Activated naive CD8-positive, alpha-beta T cell treated with anti-CD3 and anti-CD28 coated beads, Interleukin-2, amount 50 U/mL, for 16 hours (primary cell): Measurements from ENCODE around the gene MALL.
"Not testable (repeated sequence)": the region's sequence is repeated elsewhere in the genome, so short reads cannot be mapped to it uniquely, and the experiment has no call there.

ENCODE experiments used
- DNase-seq: peaks from one replicate; pipeline ENCODE4 v3.0.0-alpha.2; 2020; ENCODE audit warnings: low read depth, low spot score

MALL gene

DNA sequence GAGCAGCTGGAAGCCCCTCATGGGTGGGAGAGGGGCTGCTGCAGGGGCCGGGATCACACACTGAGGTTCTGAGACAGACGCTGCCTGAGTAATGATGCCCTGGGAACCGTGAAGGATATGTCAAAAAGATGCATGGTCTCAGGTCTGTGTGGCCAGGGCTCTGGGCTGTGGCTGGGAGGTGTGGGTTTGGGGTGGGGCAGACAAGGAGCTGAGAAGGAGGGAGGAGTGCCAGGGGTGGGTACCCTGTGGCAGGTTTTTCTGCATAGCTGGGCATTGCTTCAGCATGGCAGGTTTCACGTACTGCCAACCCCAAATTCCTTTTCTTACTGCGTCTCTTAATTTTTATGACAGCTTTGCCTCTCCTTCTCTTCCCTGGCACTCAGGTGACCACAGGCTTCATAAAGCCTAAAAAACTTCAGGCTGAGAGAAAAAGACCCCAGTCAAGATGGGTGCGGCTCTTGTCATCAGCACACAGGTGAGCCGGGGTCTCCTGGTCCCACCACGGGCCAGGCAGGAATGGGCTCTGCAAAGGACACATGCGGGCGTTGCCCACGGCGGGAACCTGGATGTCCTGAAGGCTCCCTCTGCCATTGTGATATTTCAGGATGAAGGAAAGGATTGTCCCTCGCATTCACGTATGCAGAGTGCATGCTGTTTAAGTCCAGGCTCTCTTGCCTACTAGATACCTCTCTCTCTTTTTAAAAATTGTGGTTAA, 18.0 kb downstream of the MALL start:
- no peak for DNase-seq

DNA sequence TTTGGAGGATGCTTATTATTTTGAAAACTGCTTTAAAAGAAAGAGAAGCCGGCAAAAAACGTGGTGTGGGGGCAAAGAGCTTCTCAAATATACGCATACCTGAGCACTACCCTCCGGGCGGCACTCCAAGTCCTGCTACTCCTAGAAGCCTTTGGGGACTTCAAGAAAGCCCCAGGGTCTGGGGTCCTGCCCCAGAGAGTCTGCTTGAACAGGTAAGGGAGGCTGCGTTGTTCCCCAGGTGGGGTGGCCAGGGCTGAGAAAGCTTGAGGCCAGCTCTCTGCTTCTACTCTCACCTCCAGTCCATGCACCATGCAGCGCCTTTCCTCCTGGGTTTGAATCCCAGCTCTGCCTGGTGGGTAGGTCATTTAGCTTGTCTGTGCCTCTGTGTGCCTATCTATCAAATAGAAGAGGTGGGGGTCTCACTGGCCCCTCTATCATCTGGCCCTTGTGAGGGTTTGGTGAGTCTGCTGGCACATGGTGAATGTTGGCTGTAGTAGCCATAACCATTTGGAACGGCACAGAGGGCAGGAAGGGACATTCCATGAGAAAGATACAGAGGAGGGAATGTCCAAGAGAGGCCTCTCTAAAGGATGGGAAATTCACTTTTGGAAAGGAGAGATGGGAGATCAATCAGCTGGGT, 19.5 kb downstream of the MALL start:
- no peak for DNase-seq

DNA sequence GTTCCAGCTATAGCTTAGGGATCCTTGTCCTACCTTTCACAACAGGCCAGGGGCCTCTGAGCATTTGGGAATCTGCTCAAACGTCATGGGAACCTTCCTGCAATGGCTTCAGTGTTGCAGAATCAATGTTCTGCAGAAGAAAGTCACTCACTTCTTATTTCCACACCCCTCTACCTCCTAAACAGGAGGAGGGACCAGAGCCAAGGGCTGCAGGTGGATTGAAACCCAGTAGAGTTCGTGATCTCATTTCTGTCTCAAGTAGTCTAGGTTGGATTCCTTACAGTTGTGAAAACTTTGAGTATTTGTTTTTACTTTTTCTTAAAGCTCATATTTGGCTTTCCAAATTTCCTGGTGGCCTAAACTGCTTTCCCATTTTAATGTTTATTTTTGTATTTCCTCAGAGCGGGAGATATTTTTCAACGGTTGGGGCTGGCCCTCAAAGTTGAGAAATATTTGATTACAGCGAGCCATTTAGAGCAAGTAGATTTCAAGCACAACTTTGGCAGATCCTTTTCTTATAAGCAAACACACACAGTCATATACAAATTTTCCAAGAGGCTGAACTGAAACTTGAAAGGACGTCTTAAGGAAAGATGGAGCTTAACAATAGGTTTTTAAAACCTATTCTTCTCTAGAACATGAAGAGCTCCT, 20.6 kb downstream of the MALL start:
- not testable (repeated sequence) for DNase-seq

DNA sequence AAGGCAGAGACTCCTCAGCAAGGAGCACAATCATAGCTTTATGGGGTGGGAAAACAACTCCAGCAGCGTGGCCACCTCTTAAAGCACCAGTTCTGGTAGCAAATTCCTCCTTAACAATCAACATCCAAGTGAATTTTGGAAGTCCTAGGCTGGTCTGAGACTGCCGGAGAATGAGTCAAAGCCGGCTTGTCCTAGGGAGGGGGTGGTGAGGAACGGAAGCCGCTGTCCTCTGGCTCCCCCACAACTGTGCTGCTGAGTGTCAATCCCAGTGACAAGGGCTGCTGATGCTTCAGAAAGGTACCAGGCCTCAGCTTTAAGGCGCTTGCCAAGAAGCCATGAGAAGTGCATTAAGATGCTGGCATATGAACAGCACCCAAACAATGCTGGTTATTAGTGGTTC, 21.7 kb downstream of the MALL start:
- DNase-seq = not testable (repeated sequence)

DNA sequence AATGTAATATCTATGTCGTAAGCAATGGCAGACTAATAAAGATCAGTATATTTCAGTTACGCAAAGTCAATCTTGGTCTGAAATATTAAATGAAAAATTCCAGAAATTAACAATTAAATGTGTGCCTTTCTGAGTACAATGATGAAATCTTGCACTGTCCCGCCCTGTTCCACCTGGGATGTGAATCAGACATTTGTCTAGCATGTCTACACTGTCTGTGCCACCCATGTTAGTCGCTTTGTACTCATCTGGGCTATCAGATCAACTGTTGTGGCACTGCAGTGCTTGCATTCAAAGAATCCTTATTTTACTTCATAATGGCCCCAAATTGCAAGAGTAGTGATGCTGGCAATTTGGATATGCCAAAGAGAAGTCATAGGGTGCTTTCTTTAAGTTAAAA, 25.5 kb downstream of the MALL start:
- not testable (repeated sequence) for DNase-seq

DNA sequence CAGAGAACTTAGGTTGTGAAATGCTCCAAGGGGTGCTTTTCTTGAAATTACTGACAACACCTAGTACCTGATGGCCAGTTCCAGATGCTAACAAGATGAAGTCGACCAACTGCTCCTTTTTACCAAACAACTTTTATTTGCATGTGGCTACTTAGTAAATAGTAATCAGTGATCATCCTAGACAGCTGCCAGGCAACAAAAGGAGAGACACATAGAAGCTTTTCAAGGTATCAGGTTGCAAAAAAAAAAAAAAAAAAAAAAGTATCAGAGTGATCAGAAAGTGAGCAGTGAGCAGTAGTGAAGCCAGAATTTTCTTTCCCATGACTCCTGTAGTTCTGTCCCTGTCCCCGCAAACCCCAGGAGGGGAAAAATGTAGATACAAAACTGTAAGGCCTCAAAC, 31.9 kb downstream of the MALL start:
- DNase-seq = not testable (repeated sequence)

DNA sequence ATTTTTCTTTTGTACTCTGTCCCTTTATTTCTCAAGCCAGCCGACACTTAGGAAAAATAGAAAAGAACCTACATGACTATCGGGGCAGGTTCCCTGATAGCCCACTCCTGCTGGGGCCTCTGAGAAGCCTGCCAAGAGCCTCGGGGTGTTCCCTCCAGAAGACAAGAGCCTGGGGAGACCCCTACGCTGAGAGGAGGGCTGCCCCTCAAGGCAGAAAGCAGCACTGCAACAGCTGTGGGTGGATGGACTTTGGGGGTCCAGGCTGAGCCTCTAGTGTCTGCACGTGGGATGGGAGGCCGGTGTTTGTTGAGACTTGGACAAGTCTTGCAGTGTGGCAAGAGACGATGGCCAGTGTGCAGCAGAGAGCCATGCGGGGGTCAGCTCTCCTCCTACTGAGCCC, 32.5 kb downstream of the MALL start:
- DNase-seq = not testable (repeated sequence)

DNA sequence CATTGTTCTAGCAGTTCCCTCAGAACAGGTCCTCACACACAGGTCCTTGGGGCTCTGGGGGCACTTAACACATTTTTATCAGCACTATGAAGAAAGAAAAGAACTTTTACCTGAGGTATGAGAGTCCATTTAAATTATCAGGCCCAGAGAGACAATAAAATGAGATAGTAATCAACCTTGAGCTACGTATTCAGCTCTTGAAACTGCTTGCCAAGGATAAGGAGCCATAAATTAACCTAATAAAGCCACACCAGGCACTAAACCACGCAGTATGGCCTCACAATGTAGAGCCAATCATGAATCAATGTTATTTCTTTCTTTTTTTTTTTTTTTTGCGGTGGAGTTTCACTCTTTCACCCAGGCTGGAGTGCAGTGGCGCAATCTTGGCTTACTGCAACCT, 37.5 kb downstream of the MALL start:
- not testable (repeated sequence) for DNase-seq

DNA sequence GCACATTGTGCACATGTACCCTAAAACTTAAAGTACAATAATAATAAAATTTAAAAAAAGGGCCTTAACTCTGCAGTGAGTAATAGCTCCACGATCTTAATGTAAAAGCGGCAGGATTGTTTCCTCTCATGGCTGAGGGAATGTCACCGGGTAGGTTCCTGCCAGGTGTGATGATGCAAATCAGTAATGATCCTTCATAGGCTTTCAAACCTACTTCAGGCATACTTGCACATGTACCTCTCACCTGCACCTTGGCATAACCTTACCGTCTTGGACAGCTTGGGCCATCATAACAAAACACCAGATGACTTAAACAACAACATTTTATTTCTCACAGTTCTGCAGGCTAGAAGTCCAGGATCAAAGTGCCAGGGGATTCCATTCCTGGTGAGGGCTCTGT, 39.7 kb downstream of the MALL start:
- not testable (repeated sequence) for DNase-seq

DNA sequence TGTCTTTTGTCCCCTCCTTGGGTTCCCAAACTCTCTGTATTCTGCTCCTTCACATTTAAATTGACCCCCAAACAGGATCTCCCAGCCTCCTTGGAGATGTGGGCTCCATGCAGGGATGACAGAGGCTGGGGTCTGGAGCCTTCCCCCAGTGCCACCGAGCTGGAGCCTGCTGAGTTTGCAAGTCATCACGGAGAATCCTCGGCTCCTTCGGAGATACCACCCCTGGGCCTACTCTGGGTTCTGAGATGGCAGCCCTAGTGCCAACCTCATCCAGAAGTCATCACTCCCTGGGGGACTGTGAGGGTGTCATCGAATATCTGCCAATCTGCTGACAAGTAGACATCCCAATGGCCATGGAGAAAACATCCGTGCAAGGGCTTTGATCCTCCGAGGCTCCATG, 45.8 kb downstream of the MALL start:
- DNase-seq = not testable (repeated sequence)

DNA sequence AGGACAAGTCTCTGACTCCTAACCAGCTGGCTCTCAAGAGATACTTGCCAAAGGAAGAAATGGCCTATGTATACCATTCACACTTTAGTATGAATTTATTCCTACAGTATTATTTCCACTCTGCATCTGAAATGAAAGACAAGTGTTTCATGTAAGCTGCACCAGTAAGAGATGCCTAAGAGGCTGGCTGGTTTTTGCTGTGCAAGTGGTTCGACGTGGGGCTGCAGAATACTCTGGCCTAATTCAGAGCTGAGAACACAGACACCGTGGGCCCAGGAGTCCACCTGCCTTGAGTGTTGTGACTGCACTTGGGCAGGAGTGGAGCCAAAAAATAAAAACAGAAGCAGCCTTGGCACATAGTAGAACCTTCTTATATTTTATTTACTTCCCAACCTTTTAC, 47.5 kb downstream of the MALL start:
- not testable (repeated sequence) for DNase-seq

DNA sequence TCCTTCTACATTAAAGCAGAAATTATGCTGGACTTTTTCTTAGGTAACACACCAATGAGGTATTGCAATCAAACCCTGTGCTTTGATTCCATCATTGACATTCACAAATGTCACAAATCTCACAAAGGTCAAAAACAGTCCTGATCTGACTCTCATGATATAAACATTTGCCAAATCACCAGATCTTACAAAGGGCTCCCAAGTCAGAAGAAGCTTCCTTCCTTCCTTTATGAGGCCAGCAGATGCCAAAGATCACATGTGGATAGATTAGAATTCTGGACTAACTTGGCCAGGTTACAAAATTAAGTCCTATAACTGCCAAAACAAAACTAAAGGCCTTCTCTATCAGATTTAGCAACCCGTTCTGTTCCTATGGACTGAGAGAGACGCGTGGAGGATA, 53.3 kb downstream of the MALL start:
- DNase-seq = not testable (repeated sequence)

DNA sequence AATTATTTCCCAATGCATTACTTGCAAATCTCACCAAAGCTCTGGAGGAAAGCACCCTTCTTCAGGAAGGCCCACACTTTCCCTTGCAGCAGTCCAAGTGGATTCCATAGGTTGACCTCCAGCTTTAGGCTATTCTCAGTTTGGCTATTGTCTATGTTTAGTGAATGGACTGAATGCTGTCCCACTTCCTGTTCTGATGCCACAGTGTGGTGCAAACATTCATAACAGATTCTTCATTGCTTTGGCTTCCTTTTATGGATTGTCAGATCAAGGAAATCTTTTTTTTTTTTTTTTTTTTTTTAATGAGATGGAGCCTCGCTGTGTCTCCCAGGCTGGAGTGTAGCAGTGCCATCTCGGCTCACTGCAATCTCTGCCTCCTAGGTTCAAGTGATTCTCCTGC, 55.1 kb downstream of the MALL start:
- not testable (repeated sequence) for DNase-seq

DNA sequence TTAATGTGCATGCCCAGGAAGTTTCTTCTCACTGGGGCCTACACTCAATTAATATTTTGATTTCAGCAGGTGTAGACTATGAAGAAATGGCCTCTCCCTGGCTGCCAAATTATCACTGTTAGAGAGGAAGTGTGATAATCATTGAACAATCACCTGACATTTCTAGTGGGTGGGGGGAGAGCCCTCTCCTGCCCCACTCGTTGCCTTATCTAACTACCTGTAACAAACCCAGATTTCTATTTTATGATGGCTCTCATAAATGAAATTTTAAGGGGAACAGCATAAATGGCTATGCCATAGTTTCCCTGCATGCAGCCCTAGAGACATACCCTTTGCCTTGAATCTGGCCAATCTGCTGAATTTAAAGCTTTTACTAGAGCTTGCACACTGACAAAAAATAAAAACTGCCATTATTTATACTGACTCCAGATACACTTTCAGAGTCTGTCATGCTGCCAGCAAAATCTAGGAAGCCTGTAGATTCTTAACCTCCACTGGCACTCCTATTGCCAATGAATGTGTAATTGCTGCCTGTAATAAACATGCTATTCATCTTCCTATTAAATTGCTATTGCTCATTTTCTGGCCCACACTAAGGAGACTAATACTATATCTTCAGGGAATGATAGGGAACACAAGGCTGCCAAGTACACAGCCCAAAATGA, 55.8 kb downstream of the MALL start:
- DNase-seq = not testable (repeated sequence)

DNA sequence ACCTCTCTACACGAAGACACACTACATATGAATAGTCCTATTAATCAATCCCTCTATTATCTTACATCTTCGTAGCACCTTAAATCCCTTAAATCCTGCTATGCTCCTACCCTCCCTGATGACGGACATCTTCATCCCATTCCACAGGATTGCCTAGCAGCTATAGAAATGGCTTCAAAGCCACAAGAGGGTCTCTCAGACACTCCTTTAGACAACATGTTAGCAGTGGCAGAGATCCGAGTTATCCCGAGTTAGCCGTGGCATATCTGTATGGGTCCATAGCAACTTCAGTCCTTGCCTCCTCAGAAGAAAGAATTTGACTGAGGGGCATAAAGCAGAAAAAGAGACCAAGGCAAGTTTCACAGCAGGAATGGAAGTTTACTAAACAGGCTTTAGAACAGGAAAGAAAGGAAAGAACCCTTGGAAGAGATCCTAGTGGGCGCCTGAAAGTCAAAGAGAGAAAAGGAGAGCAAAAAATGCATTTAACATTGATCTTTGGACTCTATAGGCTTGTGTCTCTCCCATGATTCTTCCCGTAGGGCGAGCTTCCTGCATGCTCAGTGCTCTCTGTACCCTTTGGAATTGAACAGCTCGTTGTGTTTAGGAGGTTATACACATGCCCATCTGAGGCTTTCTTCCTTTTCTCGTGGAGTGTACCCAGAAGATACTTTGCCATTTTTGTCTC, 56.5 kb downstream of the MALL start:
- not testable (repeated sequence) for DNase-seq

DNA sequence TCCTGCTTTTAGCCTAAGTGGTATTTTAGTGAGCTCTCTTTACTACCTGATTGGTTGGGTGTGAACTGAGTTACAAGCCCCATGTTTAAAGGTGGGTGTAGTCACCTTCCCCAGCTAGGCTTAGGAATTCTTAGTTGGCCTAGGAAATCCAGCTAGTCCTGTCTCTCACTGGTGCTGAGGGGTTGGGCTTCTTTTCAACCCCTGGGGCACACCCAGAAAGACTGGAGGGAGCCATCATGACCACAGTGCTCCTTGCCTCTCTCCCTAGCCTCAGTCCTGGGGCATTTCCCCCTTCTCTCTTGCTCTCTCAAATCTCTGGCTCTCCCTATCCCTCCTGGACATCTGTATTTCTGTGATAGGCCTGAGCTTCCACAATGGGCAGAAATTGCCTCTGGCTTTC, 57.6 kb downstream of the MALL start:
- DNase-seq = not testable (repeated sequence)

DNA sequence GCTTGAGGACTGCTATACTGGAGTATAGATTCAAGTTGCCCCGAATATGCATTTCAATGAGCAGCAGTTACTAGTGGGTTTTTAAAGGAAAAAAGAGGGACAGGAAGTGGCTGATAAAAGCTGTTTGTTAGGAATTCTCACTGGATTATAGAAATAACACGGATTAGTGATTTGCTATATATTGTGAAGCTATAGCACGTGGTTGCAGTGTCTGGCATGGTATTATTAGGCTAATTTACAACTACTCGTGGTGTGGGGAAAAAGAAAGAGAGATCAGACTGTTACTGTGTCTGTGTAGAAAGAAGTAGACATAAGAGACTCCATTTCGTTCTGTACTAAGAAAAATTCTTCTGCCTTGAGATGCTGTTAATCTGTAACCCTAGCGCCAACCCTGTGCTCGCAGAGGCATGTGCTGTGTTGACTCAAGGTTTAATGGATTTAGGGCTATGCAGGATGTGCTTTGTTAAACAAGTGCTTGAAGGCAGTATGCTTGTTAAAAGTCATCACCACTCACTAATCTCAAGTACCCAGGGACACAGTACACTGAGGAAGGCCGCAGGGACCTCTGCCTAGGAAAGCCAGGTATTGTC, 59.7 kb downstream of the MALL start:
- DNase-seq = not testable (repeated sequence)

DNA sequence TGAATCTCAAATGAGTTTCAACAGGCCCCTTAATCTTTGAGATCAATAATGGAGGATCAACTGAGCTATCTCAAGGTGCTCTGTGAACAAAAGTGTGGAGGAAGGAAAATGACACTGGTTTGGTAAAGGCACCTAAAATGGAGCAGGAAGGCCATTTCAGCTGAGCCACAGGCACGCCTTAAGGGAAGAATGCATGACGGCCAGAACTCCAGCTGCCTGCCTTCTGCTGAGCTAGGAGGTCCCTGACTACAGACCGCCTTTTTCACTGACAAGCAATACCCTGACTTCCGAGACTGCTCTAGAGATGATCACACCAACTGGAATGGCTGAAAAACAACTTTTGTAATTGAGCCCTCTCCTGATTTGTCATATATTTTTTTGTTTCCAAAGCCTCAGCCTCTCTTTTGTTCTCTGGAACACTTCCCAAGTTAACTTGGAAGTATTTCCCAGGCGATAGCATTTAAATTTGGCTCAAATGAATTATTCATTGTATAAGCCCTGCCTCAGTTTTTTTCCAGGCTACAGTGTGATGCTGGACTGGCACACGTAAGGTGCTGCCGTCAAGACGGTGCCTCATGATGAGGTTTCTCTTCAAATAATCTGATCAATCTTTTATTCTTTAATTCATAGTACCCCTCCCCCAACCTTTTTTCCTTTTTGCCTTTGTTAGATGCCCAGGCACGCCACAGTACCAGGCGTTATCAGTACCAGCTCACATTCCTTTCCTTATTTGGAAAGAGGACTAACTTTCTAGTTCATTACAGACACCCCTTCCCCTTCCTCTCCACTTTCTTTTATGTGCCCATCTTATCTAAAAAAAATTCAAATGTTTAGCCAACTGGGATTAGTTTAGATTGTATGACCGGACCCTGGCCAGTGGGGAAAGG, 60.9 kb downstream of the MALL start:
- DNase-seq = not testable (repeated sequence)

DNA sequence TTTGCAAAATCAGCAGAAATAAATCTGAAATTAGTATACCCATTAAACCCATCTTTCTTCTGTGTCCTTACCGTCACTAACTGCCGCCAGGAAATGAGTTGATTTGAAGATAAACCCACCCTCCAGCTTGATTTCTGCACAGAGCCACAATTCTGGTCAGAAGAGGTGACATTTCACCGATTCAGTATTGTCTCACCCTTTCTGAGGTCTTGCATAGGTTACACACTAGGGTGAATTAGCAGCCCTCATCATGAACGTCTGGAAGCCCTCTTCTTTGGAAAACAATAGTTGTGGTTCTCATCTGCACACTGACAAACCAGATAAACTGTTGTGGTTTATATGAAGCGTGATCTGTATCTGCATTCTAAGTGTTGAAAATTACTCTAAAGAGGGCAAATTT, 61.9 kb downstream of the MALL start:
- DNase-seq = not testable (repeated sequence)

DNA sequence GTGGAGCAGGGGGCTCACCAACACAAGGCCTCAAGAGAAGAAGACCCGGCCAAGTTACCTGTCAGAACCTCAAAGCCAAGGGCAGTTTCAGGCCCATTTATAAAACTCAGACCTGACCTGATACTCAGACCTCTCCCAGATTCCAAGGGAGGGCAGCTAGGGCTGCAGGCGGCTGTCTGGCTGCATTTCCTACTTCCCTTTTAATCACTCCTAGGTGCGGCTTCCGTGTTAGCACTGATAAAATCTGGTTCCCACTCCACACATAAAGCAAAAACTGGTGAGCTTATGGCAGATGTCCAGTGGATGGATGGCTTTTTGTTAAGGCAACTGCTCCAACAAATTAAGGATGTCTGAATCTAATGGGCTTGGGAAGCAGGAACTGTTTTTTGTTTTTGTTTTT, 63.5 kb downstream of the MALL start:
- DNase-seq = not testable (repeated sequence)
